Measurements from ENCODE around the gene NTRK3. TPM values are rescaled to one million over a fixed set of nuclear protein-coding genes. Genes with fewer than 3 reads are reported as not detected.

The NTRK3 gene
- total and polyA plus RNA-seq, 3 donors from 2014 or later = 10.7 to 40.6 (median 24.6) TPM

- no peaks in the 10 kb centered on the region for H3K27me3 ChIP-seq
- no peaks in the 10 kb centered on the region for H3K9me3 ChIP-seq
- intact Hi-C loops (cut with DNase I; ENCODE audit: low total_unique reads) = no loop called here
- no peaks in the 10 kb centered on the region for H3K4me1 ChIP-seq
- WGBS, 2 donors = 70 to 86% methylated on average over 1 of the region's 1 CpG
- no peak overlapping the region for H3K27ac ChIP-seq
- no peak for DNase-seq
- H3K36me3 ChIP-seq (ENCODE audit: low read depth, missing control alignments) = no peaks in the 10 kb centered on the region
- TF ChIP-seq, protein P1, sequence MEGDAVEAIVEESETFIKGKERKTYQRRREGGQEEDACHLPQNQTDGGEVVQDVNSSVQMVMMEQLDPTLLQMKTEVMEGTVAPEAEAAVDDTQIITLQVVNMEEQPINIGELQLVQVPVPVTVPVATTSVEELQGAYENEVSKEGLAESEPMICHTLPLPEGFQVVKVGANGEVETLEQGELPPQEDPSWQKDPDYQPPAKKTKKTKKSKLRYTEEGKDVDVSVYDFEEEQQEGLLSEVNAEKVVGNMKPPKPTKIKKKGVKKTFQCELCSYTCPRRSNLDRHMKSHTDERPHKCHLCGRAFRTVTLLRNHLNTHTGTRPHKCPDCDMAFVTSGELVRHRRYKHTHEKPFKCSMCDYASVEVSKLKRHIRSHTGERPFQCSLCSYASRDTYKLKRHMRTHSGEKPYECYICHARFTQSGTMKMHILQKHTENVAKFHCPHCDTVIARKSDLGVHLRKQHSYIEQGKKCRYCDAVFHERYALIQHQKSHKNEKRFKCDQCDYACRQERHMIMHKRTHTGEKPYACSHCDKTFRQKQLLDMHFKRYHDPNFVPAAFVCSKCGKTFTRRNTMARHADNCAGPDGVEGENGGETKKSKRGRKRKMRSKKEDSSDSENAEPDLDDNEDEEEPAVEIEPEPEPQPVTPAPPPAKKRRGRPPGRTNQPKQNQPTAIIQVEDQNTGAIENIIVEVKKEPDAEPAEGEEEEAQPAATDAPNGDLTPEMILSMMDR (IDR thresholded peaks at IDR 0.05) = no peak
- no peak for TF ChIP-seq POLR2A (IDR thresholded peaks at IDR 0.05)
- no peak overlapping the region for H3K4me3 ChIP-seq
These were observed 369.4 kb downstream of the NTRK3 start for GRCh38 chr15:87887177-87887576.

DNA sequence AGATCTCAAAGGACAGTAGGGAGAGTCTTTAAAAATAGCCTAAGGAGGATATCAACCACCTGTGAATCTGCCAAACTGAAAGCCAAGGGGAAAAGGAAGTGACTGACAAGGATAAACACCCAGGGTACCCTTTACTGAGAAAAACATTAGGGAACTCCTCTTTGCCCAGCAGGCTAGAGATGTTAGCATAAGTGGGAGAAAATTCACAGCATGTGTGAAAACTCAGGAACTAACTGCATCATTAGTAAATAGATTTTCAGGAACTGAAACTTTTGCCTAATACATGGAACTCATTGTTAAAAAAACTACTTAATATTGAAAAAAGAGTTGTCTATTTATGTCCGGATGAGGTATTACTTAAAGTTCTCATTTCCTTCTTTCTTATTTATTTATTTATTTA, 375.5 kb downstream of the NTRK3 start:
- WGBS, 2 donors = 50 to 59% methylated on average over 1 of the region's 1 CpG
- no peak overlapping the region for H3K27ac ChIP-seq
- no peak for DNase-seq
- H3K9me3 ChIP-seq = no peaks in the 10 kb centered on the region
- H3K4me1 ChIP-seq = no peaks in the 10 kb centered on the region
- intact Hi-C loops (cut with DNase I; ENCODE audit: low total_unique reads) = no loop called here
- H3K27me3 ChIP-seq = no peaks in the 10 kb centered on the region
- TF ChIP-seq, protein P1 (IDR thresholded peaks at IDR 0.05) = no peak
- no peak for TF ChIP-seq POLR2A (IDR thresholded peaks at IDR 0.05)
- H3K36me3 ChIP-seq (ENCODE audit: low read depth, missing control alignments) = no peaks in the 10 kb centered on the region
- H3K4me3 ChIP-seq = no peak overlapping the region

DNA sequence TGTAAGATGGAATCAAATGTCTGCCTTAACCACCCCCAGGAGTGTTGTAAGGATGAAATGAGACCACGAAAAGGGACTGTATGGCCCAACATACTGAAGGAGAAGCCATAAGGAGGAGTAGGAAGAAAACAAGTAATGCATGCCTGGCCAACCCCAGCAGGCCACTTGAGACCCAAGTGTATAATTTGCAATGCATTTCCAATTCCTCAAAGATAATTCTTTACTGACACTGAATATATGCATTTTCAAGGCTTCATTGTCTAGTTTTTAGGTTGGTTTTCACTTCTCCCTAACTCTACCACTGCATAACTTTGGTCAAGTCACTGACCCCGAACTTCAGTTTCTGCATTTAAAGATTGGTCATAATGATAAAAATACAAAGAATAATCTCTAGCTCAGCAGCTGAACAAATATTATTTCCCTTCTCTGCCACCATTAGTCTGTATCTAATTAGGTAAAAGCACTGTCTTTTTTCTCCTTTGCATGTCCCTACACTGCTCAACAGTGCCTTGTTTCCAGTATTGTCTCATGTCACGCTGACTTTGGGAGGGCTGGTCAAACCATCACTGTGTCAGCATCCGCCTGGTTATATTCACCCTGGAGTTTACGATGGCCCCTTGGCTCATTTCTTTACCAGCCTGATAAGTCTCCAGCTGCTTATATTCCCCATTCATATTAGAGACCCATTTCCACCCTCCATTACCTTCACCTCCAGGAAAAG, 378.6 kb downstream of the NTRK3 start:
- 90 to 94% methylated on average over 5 of the region's 5 CpGs for WGBS, 2 donors
- H3K27me3 ChIP-seq = no peaks in the 10 kb centered on the region
- H3K27ac ChIP-seq = no peak overlapping the region
- no peaks in the 10 kb centered on the region for H3K9me3 ChIP-seq
- intact Hi-C loops (cut with DNase I; ENCODE audit: low total_unique reads) = no loop called here
- no peak for TF ChIP-seq POLR2A (IDR thresholded peaks at IDR 0.05)
- TF ChIP-seq, protein P1 (IDR thresholded peaks at IDR 0.05) = no peak
- DNase-seq = no peak
- no peak overlapping the region for H3K4me3 ChIP-seq
- H3K36me3 ChIP-seq (ENCODE audit: low read depth, missing control alignments) = no peaks in the 10 kb centered on the region
- no peaks in the 10 kb centered on the region for H3K4me1 ChIP-seq

- H3K4me3 ChIP-seq = no peak overlapping the region
- H3K27ac ChIP-seq = no peak overlapping the region
- intact Hi-C loops (cut with DNase I; ENCODE audit: low total_unique reads) = no loop called here
- WGBS, 2 donors = 76 to 88% methylated on average over 4 of the region's 4 CpGs
- no peak for TF ChIP-seq POLR2A (IDR thresholded peaks at IDR 0.05)
- TF ChIP-seq, protein P1 (IDR thresholded peaks at IDR 0.05) = no peak
- H3K4me1 ChIP-seq = no peaks in the 10 kb centered on the region
- H3K27me3 ChIP-seq = no peaks in the 10 kb centered on the region
- DNase-seq = peak; percentile 61
- H3K9me3 ChIP-seq = no peaks in the 10 kb centered on the region
- H3K36me3 ChIP-seq (ENCODE audit: low read depth, missing control alignments) = no peaks in the 10 kb centered on the region
These were observed 379.3 kb downstream of the NTRK3 start for GRCh38 chr15:87877114-87877810.

All from testis (tissue), 3 donors.